Astrocyte (in vitro differentiated cells and primary cell): ENCODE data around the gene STRBP. TPM values are rescaled to one million over a fixed set of nuclear protein-coding genes. Genes with fewer than 3 reads are reported as not detected.
A peak's percentile ranks its signal among the peaks of the same experiment; 100 is the strongest.

Experiments
- DNase-seq: peaks from one replicate; pipeline ENCODE4 v3.0.0-alpha.2; 2010; ENCODE audit warnings: low read depth
- FAIRE-seq: peaks from 2 replicates; lab custom pipeline; 2011; peaks lifted over from hg19 to GRCh38; lab: Jason Lieb, UNC
- H2AFZ ChIP-seq: 2 replicates; pipeline ENCODE4 v1.6.0; 2012; ENCODE audit warnings: low read depth, low read length, inconsistent platforms
- H3K27ac ChIP-seq: 2 replicates; pipeline ENCODE4 v1.5.1; 2011; ENCODE audit warnings: low read depth, low read length, inconsistent platforms
- H3K27me3 ChIP-seq: 2 replicates; pipeline ENCODE4 v1.6.0; 2011; ENCODE audit warnings: low read length, inconsistent platforms; ENCODE audit not compliant: insufficient read depth
- H3K36me3 ChIP-seq: 2 replicates; pipeline ENCODE4 v1.5.1; 2011; ENCODE audit warnings: low read length, inconsistent platforms; ENCODE audit not compliant: insufficient read depth
- H3K4me1 ChIP-seq: 2 replicates; pipeline ENCODE4 v1.5.1; 2011; ENCODE audit warnings: low read length, inconsistent platforms; ENCODE audit not compliant: insufficient read depth
- H3K4me2 ChIP-seq: 2 replicates; pipeline ENCODE4 v1.6.0; 2012; ENCODE audit warnings: low read length, inconsistent platforms
- H3K4me3 ChIP-seq: 2 replicates; pipeline ENCODE4 v1.5.1; 2011; ENCODE audit warnings: low read depth, mild to moderate bottlenecking, low read length, inconsistent platforms; ENCODE audit not compliant: insufficient read depth
- H3K79me2 ChIP-seq: 2 replicates; pipeline ENCODE4 v1.6.0; 2012; ENCODE audit warnings: mild to moderate bottlenecking, low read length, inconsistent platforms; ENCODE audit not compliant: insufficient read depth
- H3K9ac ChIP-seq: 2 replicates; pipeline ENCODE4 v1.6.0; 2012; ENCODE audit warnings: mild to moderate bottlenecking, low read length, inconsistent platforms
- H3K9me3 ChIP-seq: 2 replicates; pipeline ENCODE4 v1.5.1; 2012; ENCODE audit warnings: low read depth, mild to moderate bottlenecking, low read length, inconsistent platforms; ENCODE audit not compliant: insufficient read depth
- H4K20me1 ChIP-seq: 2 replicates; pipeline ENCODE4 v1.6.0; 2012; ENCODE audit warnings: low read length, inconsistent platforms; ENCODE audit not compliant: insufficient read depth
- H3K27ac Mint-ChIP-seq: one replicate; pipeline ENCODE4 v1.8.0; 2021; ENCODE audit warnings: mild to moderate bottlenecking, mixed read lengths; ENCODE audit not compliant: unreplicated experiment
- H3K27me3 Mint-ChIP-seq: one replicate; pipeline ENCODE4 v1.8.0; 2021; ENCODE audit warnings: low read depth, mixed read lengths; ENCODE audit not compliant: unreplicated experiment
- H3K36me3 Mint-ChIP-seq: one replicate; pipeline ENCODE4 v1.8.0; 2021; ENCODE audit warnings: low read depth, mixed read lengths; ENCODE audit not compliant: unreplicated experiment
- H3K4me1 Mint-ChIP-seq: one replicate; pipeline ENCODE4 v1.8.0; 2021; ENCODE audit warnings: low read depth, mixed read lengths; ENCODE audit not compliant: unreplicated experiment
- H3K4me3 Mint-ChIP-seq: one replicate; pipeline ENCODE4 v1.8.0; 2021; ENCODE audit warnings: mild to moderate bottlenecking, moderate library complexity, mixed read lengths; ENCODE audit not compliant: unreplicated experiment
- H3K9me3 Mint-ChIP-seq: one replicate; pipeline ENCODE4 v1.8.0; 2021; ENCODE audit warnings: mild to moderate bottlenecking, mixed read lengths; ENCODE audit not compliant: unreplicated experiment
- CTCF ChIP-seq: IDR thresholded peaks from 2 replicates; pipeline ENCODE4 v1.5.1; 2011; ENCODE audit warnings: low read depth, mild to moderate bottlenecking, inconsistent platforms, low read length, moderate library complexity; ENCODE audit not compliant: insufficient read depth
- EZH2 ChIP-seq: IDR thresholded peaks from 2 replicates; pipeline ENCODE4 v1.6.1; 2012; ENCODE audit warnings: mild to moderate bottlenecking, low read length, inconsistent platforms; ENCODE audit not compliant: insufficient read depth
- total RNA-seq: library from RNA; stranded (reverse); gene quantifications from 2 replicates; pipeline ENCODE4 v1.2.1, GENCODE V29; 2021

STRBP gene
- total RNA-seq, 1 donor from 2014 or later, result 13.1 TPM

- H3K4me3 Mint-ChIP-seq, result no peak overlapping the region
Measured at GRCh38 chr9:123102375-123103113, 165.8 kb downstream of the STRBP start.

GRCh38 chr9:123099548-123099947, 168.8 kb downstream of the STRBP start:
- Mint-ChIP-seq H3K4me3 (no peak overlapping the region), H3K27me3 (no peaks in the 10 kb centered on the region), H3K4me1 (peaks cover 14% of the 10 kb centered on the region), H3K27ac (no peak overlapping the region), H3K36me3 (peaks cover 25% of the 10 kb centered on the region), H3K9me3 (no peaks in the 10 kb centered on the region)
- no peaks in the 10 kb centered on the region for H3K27me3 ChIP-seq
- H3K4me1 ChIP-seq, result no peaks in the 10 kb centered on the region
- no peak for FAIRE-seq
- DNase-seq, result no peak
- no peaks in the 10 kb centered on the region for H4K20me1 ChIP-seq
- H3K4me2 ChIP-seq, result no peak overlapping the region
- TF ChIP-seq CTCF (no peak), EZH2 (no peak)
- H3K79me2 ChIP-seq, result no peaks in the 10 kb centered on the region
- peaks cover 34% of the 10 kb centered on the region for H3K36me3 ChIP-seq
- H3K9me3 ChIP-seq, result no peaks in the 10 kb centered on the region
- no peak overlapping the region for H3K27ac ChIP-seq
- H2AFZ ChIP-seq, result no peak overlapping the region
- no peak overlapping the region for H3K4me3 ChIP-seq
- H3K9ac ChIP-seq, result no peak overlapping the region

More at GRCh38 chr9:123102375-123103113, 165.8 kb downstream of the STRBP start:
- Histone ChIP-seq H3K27ac (no peak overlapping the region), H3K4me2 (no peak overlapping the region), H2AFZ (no peak overlapping the region), H4K20me1 (peaks cover 17% of the 10 kb centered on the region), H3K9me3 (no peaks in the 10 kb centered on the region), H3K36me3 (peaks cover 36% of the 10 kb centered on the region), H3K27me3 (no peaks in the 10 kb centered on the region), H3K79me2 (no peaks in the 10 kb centered on the region), H3K9ac (no peak overlapping the region), H3K4me1 (no peaks in the 10 kb centered on the region), H3K4me3 (no peak overlapping the region)
- TF ChIP-seq EZH2 (no peak), CTCF (peak; percentile 35)
- H3K36me3 Mint-ChIP-seq, result peaks cover 19% of the 10 kb centered on the region
- no peak for FAIRE-seq
- H3K4me1 Mint-ChIP-seq, result peaks cover 14% of the 10 kb centered on the region
- no peaks in the 10 kb centered on the region for H3K9me3 Mint-ChIP-seq
- peak; percentile 2 for DNase-seq
- no peaks in the 10 kb centered on the region for H3K27me3 Mint-ChIP-seq
- no peak overlapping the region for H3K27ac Mint-ChIP-seq

GRCh38 chr9:123099042-123099441, 169.3 kb downstream of the STRBP start:
- Histone ChIP-seq H3K4me1 (no peaks in the 10 kb centered on the region), H3K4me2 (no peak overlapping the region), H4K20me1 (no peaks in the 10 kb centered on the region), H3K4me3 (no peak overlapping the region), H3K9me3 (no peaks in the 10 kb centered on the region), H2AFZ (no peak overlapping the region), H3K27me3 (no peaks in the 10 kb centered on the region), H3K9ac (no peak overlapping the region), H3K27ac (no peak overlapping the region), H3K36me3 (peaks cover 31% of the 10 kb centered on the region), H3K79me2 (no peaks in the 10 kb centered on the region)
- TF ChIP-seq EZH2 (no peak), CTCF (no peak)
- Mint-ChIP-seq H3K9me3 (no peaks in the 10 kb centered on the region), H3K36me3 (peaks cover 28% of the 10 kb centered on the region), H3K4me3 (no peak overlapping the region), H3K27ac (no peak overlapping the region), H3K27me3 (no peaks in the 10 kb centered on the region), H3K4me1 (peaks cover 14% of the 10 kb centered on the region)
- DNase-seq, result no peak
- FAIRE-seq, result no peak
